ENCODE data around the gene LZTS3.

GRCh38 chr20:3203315-3204123, 30.2 kb upstream of the LZTS3 start:
- no peak for TF ChIP-seq POLR2A (IDR thresholded peaks at IDR 0.05; ENCODE audit: low read length)
- TF ChIP-seq GATA1 (IDR thresholded peaks at IDR 0.05; ENCODE audit: low read depth, low read length), result no peak

All from erythroblast (primary cell).